HepG2 (cell line): Measurements from ENCODE around the gene USP30. TPM values are rescaled to one million over a fixed set of nuclear protein-coding genes. Genes with fewer than 3 reads are reported as not detected.

ENCODE experiments used
- CREM ChIP-seq, 2 experiments: sonication (generic) in 1 of 2; formaldehyde crosslinking in 1 of 2; IDR thresholded peaks; 2 replicates each; pipeline versions ENCODE4 v1.4.0 to v1.6.1; 2016 to 2020; ENCODE audit warnings: antibody characterized with exemption in 1 of 2, mild to moderate bottlenecking in 1 of 2, missing genetic modification reagents in 1 of 2
- CSRNP2 ChIP-seq: sonication (generic); formaldehyde crosslinking; conservative IDR thresholded peaks from 2 replicates; pipeline ENCODE4 v1.8.0; 2022; ENCODE audit warnings: low read depth, missing genetic modification reagents
- ETV5 ChIP-seq: IDR thresholded peaks from 2 replicates; pipeline ENCODE4 v1.6.1; 2018; ENCODE audit warnings: missing biosample characterization, missing genetic modification reagents, inconsistent platforms, borderline replicate concordance
- FOSL1 ChIP-seq: sonication (generic); formaldehyde crosslinking; IDR thresholded peaks from 2 replicates; pipeline ENCODE4 v1.9.0; 2021; ENCODE audit warnings: missing genetic modification reagents, borderline replicate concordance
- GPN1 ChIP-seq: sonication (generic); formaldehyde crosslinking; IDR thresholded peaks from 2 replicates; pipeline ENCODE4 v1.5.1; 2020; ENCODE audit warnings: missing genetic modification reagents, borderline replicate concordance
- GTF2F1 ChIP-seq: fragments of 150-350 bp; IDR thresholded peaks from 2 replicates; pipeline ENCODE4 v1.6.1; 2014; ENCODE audit warnings: low read length
- JDP2 ChIP-seq: sonication (generic); formaldehyde crosslinking; IDR thresholded peaks from 2 replicates; pipeline ENCODE4 v1.8.1; 2022; ENCODE audit warnings: missing genetic modification reagents, borderline replicate concordance
- JUN ChIP-seq: sonication (generic); formaldehyde crosslinking; IDR thresholded peaks from 2 replicates; pipeline ENCODE4 v1.4.0; 2020; ENCODE audit warnings: mild to moderate bottlenecking, missing genetic modification reagents
- MAX ChIP-seq: IDR thresholded peaks from 2 replicates; pipeline ENCODE4 v1.6.1; 2012; ENCODE audit warnings: inconsistent platforms
- MYNN ChIP-seq: sonication (generic); formaldehyde crosslinking; IDR thresholded peaks from 2 replicates; pipeline ENCODE4 v1.4.0; 2020; ENCODE audit warnings: mild to moderate bottlenecking, low read depth, missing genetic modification reagents
- NR3C1 ChIP-seq: sonication (generic); formaldehyde crosslinking; IDR thresholded peaks from 2 replicates; pipeline ENCODE4 v1.4.0; 2020; ENCODE audit warnings: missing genetic modification reagents
- PHB2 ChIP-seq: fragments of 450-650 bp; IDR thresholded peaks from 2 replicates; pipeline ENCODE4 v1.6.1; 2018; ENCODE audit not compliant: partially characterized antibody
- REL ChIP-seq: sonication (generic); formaldehyde crosslinking; conservative IDR thresholded peaks from 2 replicates; pipeline ENCODE4 v1.8.0; 2022; ENCODE audit warnings: mild to moderate bottlenecking, missing genetic modification reagents, moderate library complexity
- U2AF2 ChIP-seq: fragments of 200-400 bp; formaldehyde crosslinking; IDR thresholded peaks from 2 replicates; pipeline ENCODE4 v1.6.1; 2017; ENCODE audit warnings: low read depth, mild to moderate bottlenecking, low read length
- ZHX1 ChIP-seq: sonication (generic); formaldehyde crosslinking; IDR thresholded peaks from 2 replicates; pipeline ENCODE4 v1.8.1; 2022; ENCODE audit warnings: low read depth, mild to moderate bottlenecking, missing genetic modification reagents
- ZNF205 ChIP-seq: IDR thresholded peaks from 2 replicates; pipeline ENCODE4 v1.6.1; 2018; ENCODE audit warnings: missing biosample characterization, missing genetic modification reagents
- ZNF343 ChIP-seq: sonication (generic); formaldehyde crosslinking; IDR thresholded peaks from 2 replicates; pipeline ENCODE4 v1.4.0; 2020; ENCODE audit warnings: mild to moderate bottlenecking, missing genetic modification reagents
- ZNF512B ChIP-seq: sonication (generic); formaldehyde crosslinking; IDR thresholded peaks from 2 replicates; pipeline ENCODE4 v1.5.1; 2020; ENCODE audit warnings: missing genetic modification reagents, mild to moderate bottlenecking, borderline replicate concordance
- ZNF543 ChIP-seq: sonication (generic); formaldehyde crosslinking; IDR thresholded peaks from 2 replicates; pipeline ENCODE4 v1.4.0; 2020; ENCODE audit warnings: mild to moderate bottlenecking, missing genetic modification reagents
- polyA plus RNA-seq, 8 experiments: library from polyadenylated mRNA; depleted of rRNA in 3 of 8; stranded (reverse) in 7 of 8; unstranded in 1 of 8; fragments of >200 nt; fragmentation: Illumina TruSeq in 4 of 8; extraction: Trizol in 4 of 8; gene quantifications; 2 replicates each; pipeline versions ENCODE4 v1.2.1 to v1.2.3, GENCODE V29; 2011 to 2016; ENCODE audit warnings: low read depth in 4 of 8, missing spikeins in 1 of 8, mixed read lengths in 1 of 8; ENCODE audit not compliant: insufficient read depth in 1 of 8
- total RNA-seq, 5 experiments: library from RNA; depleted of rRNA; stranded (reverse); fragments of >200 nt; fragmentation: Illumina TruSeq; extraction: Trizol; gene quantifications; 2 replicates each; pipeline ENCODE4 v1.2.3, GENCODE V29; 2016; ENCODE audit warnings: low read depth in 1 of 5

USP30 gene
- total and polyA plus RNA-seq, 2 of the 13 experiments (the other 11 are each of a cell fraction or from before 2014, with no cell fraction given) = 11.2 to 20.8 TPM

- no peak for TF ChIP-seq PHB2
- no peak for TF ChIP-seq GTF2F1
- TF ChIP-seq CSRNP2 = 0 out of 2 replicates have a peak, but pooled peaks have one; percentile 68
- TF ChIP-seq JDP2 (CRISPR knock-in tag) = no peak
- TF ChIP-seq MYNN (CRISPR knock-in tag) = peak; percentile 87; the same call in 1 of the 2 replicates
- TF ChIP-seq REL (CRISPR knock-in tag) = peak; percentile 93; the same call in 1 of the 2 replicates
- TF ChIP-seq ZNF543 = peak; percentile 85; the same call in 1 of the 2 replicates
- peak; percentile 93 for TF ChIP-seq CREM (IDR thresholded peaks at IDR 0.05)
- TF ChIP-seq CREM (CRISPR knock-in tag; IDR thresholded peaks at IDR 0.05) = peak; percentile 52; the same call in 1 of the 2 replicates
- TF ChIP-seq FOSL1 (CRISPR knock-in tag) = no peak
- peak; percentile 96 for TF ChIP-seq ETV5
- peak; percentile 77 for TF ChIP-seq JUN (CRISPR knock-in tag)
- TF ChIP-seq ZHX1 = peak; percentile 96
- no peak for TF ChIP-seq NR3C1 (CRISPR knock-in tag)
- TF ChIP-seq GPN1 (CRISPR knock-in tag) = no peak
- TF ChIP-seq ZNF205 (CRISPR knock-in tag) = peak; percentile 90
- no peak for TF ChIP-seq U2AF2
- peak; percentile 96 for TF ChIP-seq ZNF343 (CRISPR knock-in tag)
- no peak for TF ChIP-seq ZNF512B
- peak; percentile 100 for TF ChIP-seq MAX
Measured at GRCh38 chr12:109093022-109093918, 40.9 kb downstream of the USP30 start, which contains the start of gene ALKBH2 (continued).
